Cardiac fibroblast (primary cell): ENCODE data around the gene TMEM233.

Experiments used
- DNase-seq, 2 donors: peaks; one replicate each; pipeline versions ENCODE4 v3.0.0 to v3.0.0-alpha.2; 2010; ENCODE audit warnings: low read depth in 2 of 2
- H3K4me3 ChIP-seq, 2 donors: replicated peaks in 1 of 2; 1 replicate in 1 of 2; 2 replicates in 1 of 2; pipeline ENCODE4 v1.5.1; 2011; ENCODE audit warnings: low read depth in 2 of 2, low read length in 2 of 2, mild to moderate bottlenecking in 2 of 2, moderate library complexity in 1 of 2
- CTCF ChIP-seq: IDR thresholded peaks from one replicate; pipeline ENCODE4 v1.5.1; 2011; ENCODE audit warnings: low read depth, mild to moderate bottlenecking, low read length, inconsistent platforms

Gene TMEM233

DNA sequence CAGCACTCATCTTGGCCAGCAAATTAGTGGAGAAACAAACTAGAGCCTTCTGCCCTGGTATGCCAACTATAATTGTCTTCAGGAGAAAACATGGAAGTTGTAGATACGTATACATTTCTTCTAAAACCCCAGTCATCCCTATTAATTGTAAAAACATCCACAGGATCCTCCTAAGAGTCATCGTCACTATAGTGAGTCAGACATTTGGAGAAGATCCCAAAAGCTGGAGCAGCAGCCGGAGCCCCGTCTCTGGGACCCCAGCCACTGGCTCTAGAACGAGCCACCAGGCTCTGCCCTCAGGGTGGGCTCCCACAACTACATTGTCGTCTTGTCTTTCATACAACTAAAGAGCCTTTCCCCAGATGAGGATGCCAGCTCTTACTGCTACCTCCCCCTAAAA, 89.8 kb downstream of the TMEM233 start:
- H3K4me3 ChIP-seq = no peak overlapping the region
- TF ChIP-seq CTCF = no peak
- peak; percentile 17 to 59 for DNase-seq

- no peak for TF ChIP-seq CTCF
- DNase-seq = no peak
- H3K4me3 ChIP-seq = no peak overlapping the region
Measured at GRCh38 chr12:119683816-119684215, 90.2 kb downstream of the TMEM233 start.

DNA sequence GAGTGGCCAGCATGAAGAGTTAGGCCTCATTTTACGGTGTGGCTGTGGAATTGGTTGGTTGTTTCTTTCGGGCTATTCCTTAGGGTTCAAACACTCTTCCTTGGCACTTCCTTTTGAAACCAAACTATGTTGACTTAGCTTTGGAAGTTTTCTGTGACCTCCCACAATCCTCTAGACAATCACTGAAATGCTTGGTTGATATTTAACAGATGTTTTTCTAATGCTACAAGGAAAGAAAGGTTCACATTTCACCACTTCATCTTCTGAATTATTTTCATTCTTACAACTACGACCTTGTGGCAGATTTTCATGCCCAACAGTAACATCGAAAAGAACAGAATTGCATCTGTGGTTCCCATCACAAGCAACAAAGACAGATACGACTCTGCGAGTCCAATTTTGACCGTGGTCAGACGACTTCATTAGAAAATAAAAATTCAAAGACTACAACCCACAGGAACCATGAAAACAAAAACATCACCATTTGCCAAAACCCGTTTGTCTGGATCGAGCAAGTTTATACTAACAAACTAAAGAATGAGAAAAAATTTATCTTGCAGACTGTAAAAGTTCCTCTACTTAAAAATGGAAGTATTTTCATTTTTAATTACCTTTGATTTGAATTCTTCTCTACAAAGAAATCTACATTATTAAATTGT, 91.3 kb downstream of the TMEM233 start:
- no peak for TF ChIP-seq CTCF
- H3K4me3 ChIP-seq = no peak overlapping the region

DNA sequence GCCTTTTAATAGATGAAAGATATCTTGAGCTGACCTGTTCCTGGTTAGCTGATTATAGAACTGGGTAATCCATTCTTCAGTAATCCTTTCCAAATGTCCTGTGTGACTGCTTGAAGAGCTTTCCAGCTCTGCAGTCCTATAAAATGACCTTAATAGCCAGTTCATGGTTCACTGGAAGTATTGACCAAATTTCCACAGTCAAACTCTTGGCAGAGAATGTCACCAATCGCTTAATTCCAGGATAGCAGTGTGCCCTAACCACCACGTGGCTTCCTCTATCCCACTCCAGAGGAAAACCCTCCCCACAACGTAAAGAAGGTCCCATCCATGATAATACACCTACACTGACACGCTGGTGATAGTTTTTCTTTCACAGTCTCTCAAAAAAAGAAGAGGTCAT, 91.8 kb downstream of the TMEM233 start:
- TF ChIP-seq CTCF = no peak
- no peak overlapping the region for H3K4me3 ChIP-seq
- DNase-seq = no peak

More for the DNA sequence above, 91.3 kb downstream of the TMEM233 start:
- no peak for DNase-seq

GRCh38 chr12:119686355-119686754, 92.8 kb downstream of the TMEM233 start:
- no peak for TF ChIP-seq CTCF
- DNase-seq = no peak
- H3K4me3 ChIP-seq = no peak overlapping the region

- DNase-seq = no peak
- no peak for TF ChIP-seq CTCF
- no peak overlapping the region for H3K4me3 ChIP-seq
Measured at GRCh38 chr12:119686776-119687175, 93.2 kb downstream of the TMEM233 start.

- DNase-seq = peak in 1 of 2 donors; percentile 48
- TF ChIP-seq CTCF = no peak
- H3K4me3 ChIP-seq = no peak overlapping the region
Measured at GRCh38 chr12:119687406-119687805, 93.8 kb downstream of the TMEM233 start.
